Mesenchymal stem cell (in vitro differentiated cells and primary cell): ENCODE measurements around the gene ATE1. TPM values are rescaled to one million over a fixed set of nuclear protein-coding genes. Genes with fewer than 3 reads are reported as not detected.

Experiments used
- small RNA-seq: library from polyadenylated mRNA; stranded (forward); fragments of <200 nt; extraction: miRNeasy Mini kit (QIAGEN cat#:217004); gene quantifications from one replicate; pipeline ENCODE3, GENCODE V24; 2013; ENCODE audit warnings: low read depth

ATE1 gene

Small RNAs within 50 kb of the gene (small RNA-seq; reads per million reads assigned to genes)
- gene RF00019: not detected
- gene RF02219: not detected
